ENCODE data around the gene C22orf42.
"Not testable (repeated sequence)": the region's sequence is repeated elsewhere in the genome, so short reads cannot be mapped to it uniquely, and the experiment has no call there.

Gene C22orf42

DNA sequence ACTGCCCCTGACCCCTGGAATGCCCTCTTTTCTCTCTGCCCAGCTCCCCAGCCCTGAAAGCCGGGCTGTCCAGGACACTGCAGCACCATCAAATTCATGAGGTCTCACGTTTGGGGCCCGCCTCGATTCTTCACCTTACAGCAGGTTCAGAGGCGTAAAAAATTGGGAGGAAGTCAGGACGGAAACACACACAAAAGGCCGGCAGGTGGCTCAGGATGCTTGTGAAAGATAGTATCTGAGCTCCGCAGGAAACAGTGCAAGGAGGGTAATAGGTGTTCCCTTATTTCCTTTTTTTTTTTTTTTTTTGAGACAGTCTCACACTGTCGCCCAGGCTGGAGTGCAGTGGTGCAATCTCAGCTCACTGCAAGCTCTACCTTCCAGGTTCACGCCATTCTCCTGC lies 41.6 kb upstream of the C22orf42 start:
- DNase-seq (ENCODE audit: insufficient read length, low spot score), result no peak
- no peak for FAIRE-seq

DNA sequence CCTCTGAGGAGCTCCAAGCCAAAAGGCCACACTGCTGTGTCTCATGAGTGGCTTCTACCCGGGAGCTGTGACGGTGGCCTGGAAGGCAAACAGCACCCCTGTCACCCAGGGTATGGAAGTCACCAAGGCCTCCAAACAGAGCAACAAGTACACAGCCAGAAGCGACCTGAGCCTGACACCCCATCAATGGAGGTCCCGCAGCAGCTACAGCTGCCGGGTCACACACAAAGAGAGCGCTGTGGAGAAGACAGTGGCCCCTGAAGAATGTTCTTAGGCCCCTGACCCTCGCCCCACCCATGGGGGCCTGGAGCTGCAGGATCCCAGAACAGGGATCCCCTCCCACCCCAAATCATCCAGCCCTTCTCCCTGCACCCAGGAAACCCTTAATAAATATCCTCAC lies 40.9 kb upstream of the C22orf42 start:
- FAIRE-seq (no peak), DNase-seq (ENCODE audit: insufficient read length, low spot score) (no peak)
- TF ChIP-seq POLR2A (IDR thresholded peaks at IDR 0.05; ENCODE audit: low read depth, low read length), result no peak

More for the DNA sequence above, 41.6 kb upstream of the C22orf42 start:
- TF ChIP-seq POLR2A (IDR thresholded peaks at IDR 0.05; ENCODE audit: low read depth, low read length), result no peak

DNA sequence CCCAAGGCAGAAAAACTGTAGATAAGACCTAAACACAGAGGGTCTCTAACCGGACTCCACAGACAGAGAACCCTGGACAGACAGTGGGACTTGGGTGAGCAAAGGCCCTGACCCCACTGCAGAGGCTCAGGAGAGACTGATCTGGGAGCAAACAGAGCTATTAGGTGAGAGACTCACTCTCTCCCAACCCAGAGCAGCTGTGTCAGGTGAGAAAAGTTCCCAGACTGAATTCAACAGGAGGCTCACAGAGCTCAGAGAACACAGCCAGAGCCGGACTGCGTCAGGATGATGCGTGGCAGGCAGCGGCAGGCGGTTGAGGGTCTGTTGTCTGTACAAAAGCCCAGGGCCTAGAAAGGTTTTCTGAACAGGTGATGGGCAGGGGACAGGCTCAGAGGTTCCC lies 40.2 kb upstream of the C22orf42 start:
- no peak for FAIRE-seq
- no peak for DNase-seq (ENCODE audit: insufficient read length, low spot score)
- no peak for TF ChIP-seq POLR2A (IDR thresholded peaks at IDR 0.05; ENCODE audit: low read depth, low read length)

DNA sequence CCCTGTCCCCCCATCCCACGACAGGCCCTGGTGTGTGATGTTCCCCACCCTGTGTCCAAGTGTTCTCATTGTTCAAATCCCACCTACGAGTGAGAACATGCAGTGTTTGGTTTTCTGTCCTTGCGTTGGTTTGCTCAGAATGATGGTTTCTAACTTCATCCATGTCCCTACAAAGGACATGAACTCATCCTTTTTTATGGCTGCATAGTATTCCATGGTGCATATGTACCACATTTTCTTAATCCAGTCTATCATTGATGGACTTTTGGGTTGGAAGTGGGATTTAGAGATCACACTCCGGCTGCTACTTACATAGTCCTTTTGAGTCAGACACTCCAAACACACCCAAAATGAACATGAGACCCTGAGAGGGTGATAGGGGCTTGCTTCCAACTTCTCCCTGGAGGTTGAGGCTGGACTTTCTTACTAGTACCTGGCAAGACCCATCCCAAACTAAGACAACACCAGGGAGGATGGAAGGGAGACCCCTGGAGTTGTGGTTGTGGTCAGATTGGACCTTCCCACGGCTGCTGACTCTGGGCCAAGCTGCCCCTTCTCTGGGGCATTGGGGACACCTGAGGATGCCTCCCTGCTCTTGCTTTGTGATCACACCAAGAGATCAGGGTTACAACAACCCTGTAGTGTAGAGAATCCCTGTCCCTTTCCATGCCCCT lies 38.6 kb upstream of the C22orf42 start:
- not testable (repeated sequence) for FAIRE-seq; DNase-seq (ENCODE audit: insufficient read length, low spot score)

DNA sequence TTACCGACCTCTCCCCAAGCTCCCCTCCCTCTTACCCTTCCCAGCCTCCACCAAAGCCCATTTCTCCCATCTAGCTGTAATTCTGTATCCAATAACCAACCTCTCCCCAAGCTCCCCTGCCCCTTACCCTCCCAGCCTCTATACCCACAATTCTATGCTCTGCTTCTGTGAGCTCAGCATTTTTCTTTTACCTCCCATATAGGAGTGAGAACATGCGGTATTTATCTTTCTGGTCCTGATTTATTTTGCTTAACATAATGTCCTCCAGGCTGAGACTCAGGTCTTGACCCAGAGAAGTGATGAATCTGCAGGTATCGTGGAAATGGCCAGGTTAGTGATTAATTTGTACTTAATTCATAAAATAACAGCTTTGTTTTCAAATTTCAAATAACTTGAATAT lies 36.8 kb upstream of the C22orf42 start:
- not testable (repeated sequence) for FAIRE-seq; DNase-seq (ENCODE audit: insufficient read length, low spot score)

DNA sequence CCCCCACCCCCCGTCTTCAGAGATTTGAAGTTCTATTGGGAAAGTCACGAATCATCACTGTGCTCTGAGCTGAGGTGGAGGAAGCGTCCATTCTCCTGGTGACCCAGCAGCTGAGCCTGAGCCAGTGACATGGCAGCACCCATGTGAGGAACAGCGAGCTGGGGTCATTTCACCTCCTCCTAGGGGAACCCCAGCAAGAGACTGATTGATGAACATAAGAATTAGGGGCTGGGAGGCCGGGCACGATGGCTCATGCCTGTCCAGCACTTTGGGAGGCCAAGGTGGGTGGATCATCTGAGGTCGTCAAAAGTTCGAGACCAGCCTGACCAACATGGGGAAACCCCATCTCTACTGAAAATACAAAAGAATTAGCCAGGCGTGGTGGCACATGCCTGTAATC lies 34.2 kb upstream of the C22orf42 start:
- DNase-seq (ENCODE audit: insufficient read length, low spot score); FAIRE-seq: not testable (repeated sequence)

DNA sequence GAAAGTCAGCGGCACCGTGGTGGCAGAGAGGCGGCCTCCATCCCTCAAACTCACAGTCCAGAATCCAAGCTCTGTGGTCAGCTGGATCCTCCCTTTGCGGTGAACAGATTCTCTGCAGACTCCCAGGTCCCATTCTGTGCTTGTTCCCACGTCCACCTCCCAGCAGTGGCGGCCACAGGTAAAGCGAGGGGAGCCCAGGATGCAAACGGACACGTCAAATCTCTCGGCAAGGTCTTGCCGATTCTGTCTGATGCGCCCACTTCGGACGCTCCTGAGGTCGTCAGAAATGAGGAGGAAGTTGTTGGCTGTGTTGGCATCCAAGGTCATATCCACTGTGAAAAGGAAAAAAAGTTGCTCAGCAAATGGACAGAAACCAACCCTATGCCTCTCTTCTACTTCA lies 31.9 kb upstream of the C22orf42 start:
- not testable (repeated sequence) for DNase-seq (ENCODE audit: insufficient read length, low spot score); FAIRE-seq

DNA sequence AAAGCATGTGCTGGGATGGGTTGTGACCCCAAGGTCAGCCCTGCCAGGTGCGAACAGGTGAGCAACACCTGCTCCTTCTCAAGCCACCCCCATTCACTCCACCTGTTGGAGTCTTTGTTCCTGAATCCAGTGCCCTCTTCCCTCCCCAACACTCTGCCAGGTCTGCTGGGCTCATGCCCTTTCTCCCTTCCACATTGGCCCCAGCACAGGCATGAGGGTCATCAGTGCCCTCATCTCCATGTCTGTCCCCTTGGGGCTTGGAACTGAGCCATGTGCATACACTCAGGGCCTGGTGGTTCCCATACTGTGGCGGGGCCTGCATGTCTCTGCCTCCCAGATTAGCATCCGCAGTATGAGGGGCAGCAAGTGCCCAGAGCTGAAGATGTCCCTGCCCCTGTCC lies 26.7 kb upstream of the C22orf42 start:
- no peak for FAIRE-seq
- no peak for DNase-seq (ENCODE audit: insufficient read length, low spot score)
- no peak for TF ChIP-seq POLR2A (IDR thresholded peaks at IDR 0.05; ENCODE audit: low read depth, low read length)

DNA sequence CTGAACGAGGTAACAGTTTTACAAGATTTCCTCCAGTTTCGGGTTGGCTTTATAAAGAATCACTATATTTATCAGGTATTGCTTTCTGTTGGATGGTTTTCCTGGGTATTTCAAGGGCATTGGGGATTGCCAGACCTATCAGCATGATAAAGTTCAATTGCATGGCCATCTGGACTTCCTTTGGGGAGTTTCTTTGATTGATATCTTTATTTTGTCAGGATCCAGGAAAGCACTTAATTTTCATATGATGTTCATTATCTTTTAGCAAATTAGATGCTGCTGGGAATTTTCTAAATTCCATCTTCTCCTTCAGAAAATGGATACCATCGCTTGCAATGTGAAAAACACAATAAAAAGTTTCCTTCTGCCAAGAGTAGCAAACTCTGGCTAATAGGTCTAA lies 24.5 kb upstream of the C22orf42 start:
- FAIRE-seq (no peak), DNase-seq (ENCODE audit: insufficient read length, low spot score) (no peak)
- no peak for TF ChIP-seq POLR2A (IDR thresholded peaks at IDR 0.05; ENCODE audit: low read depth, low read length)

DNA sequence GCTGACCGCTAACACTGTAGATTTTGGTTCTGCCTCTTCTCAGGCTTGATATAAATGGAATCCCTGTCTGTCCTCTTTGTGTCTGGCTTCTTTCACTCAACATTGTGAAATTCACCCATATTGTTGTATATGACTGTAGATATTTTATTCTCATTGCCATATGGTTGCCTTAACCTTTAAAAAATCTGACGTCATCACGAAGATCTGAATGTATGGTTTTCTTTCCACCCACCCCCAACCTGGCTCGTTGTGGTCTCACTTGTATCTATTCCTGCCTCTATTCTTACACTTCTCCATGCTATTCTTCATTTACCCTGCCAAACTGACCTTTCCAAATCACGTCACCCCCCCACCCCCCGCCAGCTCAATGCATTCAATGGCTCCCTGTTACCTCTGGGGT lies 21.9 kb upstream of the C22orf42 start:
- FAIRE-seq (no peak), DNase-seq (ENCODE audit: insufficient read length, low spot score) (no peak)
- no peak for TF ChIP-seq POLR2A (IDR thresholded peaks at IDR 0.05; ENCODE audit: low read depth, low read length)

DNA sequence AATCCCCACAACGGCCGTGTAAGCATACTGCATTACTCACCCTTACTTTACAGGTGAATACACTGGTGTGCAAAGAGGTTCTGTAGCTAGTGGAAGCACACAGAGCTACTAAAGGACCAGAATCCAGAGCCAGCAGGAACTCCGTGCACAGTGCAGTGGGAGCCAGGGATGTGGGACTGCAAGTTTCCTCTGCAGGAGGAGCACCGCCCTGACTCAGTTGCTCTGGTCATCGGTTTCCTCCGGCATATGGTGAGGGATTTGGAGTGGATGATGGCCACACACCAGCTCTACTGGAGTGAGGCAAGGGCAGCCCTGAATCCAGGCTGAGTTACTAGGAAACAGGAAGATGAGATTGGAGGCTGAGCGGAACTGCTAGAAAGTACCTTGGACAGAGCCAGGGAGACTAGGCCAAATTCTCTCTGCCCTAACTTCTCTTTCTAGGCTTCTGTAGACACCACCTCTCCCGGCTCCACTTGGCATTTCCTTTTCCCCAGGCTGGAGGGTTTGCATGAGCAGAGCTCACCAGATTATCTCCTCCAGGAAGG lies 18.2 kb upstream of the C22orf42 start:
- DNase-seq (ENCODE audit: insufficient read length, low spot score) (no peak), FAIRE-seq (no peak)
- no peak for TF ChIP-seq POLR2A (IDR thresholded peaks at IDR 0.05; ENCODE audit: low read depth, low read length)

DNA sequence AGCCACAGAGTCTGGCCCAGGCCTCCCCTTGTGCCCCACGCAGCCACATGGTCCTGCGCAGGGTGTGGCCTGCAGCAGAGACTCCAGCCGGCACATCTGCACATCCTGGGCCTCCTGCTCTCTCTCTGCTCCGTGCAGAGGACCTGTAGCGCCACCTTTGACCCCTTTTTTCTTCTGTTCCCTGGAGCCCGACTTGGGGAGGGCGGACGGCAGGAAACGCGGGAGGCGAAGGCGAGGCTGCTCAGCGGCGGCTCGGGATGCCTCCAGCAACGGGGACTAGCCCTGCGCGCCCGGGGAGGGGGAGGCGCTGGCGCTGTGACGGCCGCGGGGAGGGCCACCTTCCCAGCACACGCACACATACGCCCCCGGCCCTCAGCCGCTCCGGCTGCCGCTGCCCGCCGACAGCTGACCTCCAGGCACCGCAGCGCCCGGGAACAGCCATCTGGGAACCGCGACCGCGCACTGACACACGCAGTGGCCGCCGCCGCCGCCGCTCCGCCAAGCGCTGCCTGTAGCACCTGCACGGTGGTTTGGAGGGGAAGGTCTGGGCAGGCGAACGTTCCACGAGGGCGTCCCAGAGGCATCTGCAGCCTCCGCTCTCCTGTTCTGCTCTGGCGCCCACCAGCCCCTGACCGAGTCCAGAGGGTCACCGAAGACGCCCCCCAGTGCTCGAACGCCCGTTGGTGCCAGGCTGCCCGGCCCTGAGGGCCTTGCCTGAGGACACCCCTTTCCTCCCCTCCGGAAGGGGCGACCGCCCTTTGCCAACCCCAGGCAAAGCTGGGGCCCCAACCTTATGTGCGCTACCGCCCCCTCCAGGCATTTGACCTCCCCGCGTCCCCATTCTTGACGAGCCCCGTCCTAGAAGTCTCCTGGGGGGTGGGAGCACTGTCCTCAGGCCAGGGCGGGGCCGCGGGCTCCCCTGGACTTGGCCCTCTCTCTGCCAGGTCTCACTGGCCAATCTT lies 16.9 kb upstream of the C22orf42 start:
- DNase-seq (ENCODE audit: insufficient read length, low spot score) (no peak), FAIRE-seq (no peak)
- TF ChIP-seq POLR2A (IDR thresholded peaks at IDR 0.05; ENCODE audit: low read depth, low read length), result no peak

DNA sequence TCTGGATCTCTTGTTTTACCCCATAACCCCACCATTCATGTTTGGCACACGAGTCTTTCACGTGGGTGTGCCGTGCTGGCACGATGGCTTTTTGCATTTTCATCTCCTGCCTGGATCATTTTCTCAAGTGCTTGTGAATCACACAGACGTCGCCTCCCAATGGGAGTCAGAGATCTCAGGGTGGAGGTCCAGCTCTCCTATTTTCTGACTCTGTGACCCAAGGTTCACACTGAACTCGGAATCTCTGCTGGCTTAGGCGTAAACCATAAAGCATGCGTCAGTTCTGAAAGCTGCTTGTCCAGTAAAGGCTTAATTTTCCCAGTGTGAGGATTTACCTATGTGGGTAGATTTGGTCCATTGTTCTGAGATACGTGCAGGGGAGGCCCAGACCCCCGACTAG lies 16.0 kb upstream of the C22orf42 start:
- FAIRE-seq, result no peak
- TF ChIP-seq POLR2A (IDR thresholded peaks at IDR 0.05; ENCODE audit: low read depth, low read length), result no peak
- DNase-seq (ENCODE audit: insufficient read length, low spot score), result no peak

DNA sequence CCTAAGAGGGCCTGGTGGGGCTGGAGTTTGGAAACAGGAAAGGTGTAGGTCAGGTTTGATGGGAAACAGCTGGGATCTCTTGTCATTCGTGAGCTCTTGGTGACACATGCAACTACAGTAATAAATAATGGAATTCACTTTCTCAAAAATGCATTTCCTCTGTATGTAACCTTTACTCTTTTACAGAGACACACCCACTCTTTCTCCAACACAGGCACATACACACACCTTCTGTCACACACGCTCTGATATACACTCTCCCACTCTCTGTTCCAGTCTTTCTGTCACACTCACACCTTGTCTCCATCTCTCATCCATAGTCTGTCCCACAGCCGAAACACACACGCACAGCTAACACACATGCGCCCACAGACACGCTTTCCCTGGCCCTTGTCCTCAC lies 6.6 kb upstream of the C22orf42 start:
- DNase-seq (ENCODE audit: insufficient read length, low spot score) (no peak), FAIRE-seq (no peak)
- no peak for TF ChIP-seq POLR2A (IDR thresholded peaks at IDR 0.05; ENCODE audit: low read depth, low read length)

Measured in H54 (cell line).